ENCODE measurements around the gene NSD2.
"Not testable (repeated sequence)": the region's sequence is repeated elsewhere in the genome, so short reads cannot be mapped to it uniquely, and the experiment has no call there.

NSD2 gene

DNA sequence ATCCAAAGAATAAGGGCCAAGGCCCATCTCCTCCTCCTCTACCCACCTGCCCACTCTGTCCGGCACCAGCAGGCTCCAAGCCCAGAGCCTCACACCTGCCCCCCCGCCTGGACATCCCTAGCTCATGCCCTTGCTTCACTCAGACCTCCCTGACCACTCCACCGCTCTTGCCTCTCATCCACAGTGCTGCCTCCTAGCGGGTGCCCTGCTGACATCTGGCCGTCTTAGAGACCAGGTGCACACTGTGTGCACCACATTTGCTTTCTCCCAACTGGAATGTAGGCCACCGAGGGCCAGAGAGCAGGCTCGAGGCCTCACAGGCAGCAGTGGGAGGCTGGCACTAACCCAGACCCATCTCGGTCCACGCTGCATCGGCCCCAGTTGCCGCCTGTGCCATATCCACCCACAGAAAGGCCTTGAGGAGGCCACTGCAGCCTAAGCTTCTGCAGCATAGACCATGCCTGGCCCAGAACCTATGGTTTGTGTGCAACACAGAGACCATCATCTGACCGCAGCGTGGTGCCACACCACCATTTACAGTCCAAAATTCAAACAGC is 28.8 kb upstream of the NSD2 start:
- no peak for DNase-seq

DNA sequence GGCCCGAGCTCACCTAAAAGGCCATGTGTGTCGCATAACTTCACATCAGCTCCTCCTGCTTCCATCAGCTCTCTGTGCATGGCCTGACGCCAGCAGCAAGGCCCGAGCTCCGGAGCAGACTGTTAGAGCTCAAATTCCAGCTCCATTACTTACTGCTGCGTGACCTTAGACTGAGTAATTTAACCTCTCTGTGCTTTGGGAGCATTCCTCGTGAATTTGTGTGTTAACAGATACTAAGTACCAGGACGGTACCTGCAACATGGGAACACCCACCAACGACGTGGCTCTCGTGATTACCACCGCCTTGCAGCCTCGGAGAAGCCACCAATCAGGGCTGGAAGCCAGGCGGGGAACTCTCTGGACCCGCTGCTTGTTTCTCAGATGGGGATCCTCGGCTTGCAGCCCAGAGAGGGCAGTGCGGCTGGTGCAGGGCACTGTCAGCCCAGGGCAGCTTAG is 28.2 kb upstream of the NSD2 start:
- DNase-seq = no peak

DNA sequence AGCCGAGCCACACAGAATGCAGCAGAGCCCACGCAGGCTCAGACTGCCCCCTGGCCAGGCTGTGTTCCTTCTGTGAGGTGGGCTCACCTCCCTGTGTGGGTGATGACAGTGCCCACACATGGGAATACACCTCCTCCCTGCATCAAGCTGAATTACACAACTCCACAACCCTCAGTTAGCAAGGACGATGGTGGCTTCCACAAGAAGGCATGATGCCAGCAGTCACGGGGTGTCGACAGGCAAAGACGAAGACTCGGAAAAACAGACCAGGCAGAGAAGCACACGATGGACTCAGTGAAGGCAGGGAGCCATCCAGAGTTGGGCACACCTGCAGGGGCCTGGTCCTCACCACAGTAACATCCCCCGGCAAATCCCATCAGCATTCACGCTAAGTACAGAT is 27.3 kb upstream of the NSD2 start:
- DNase-seq = no peak

DNA sequence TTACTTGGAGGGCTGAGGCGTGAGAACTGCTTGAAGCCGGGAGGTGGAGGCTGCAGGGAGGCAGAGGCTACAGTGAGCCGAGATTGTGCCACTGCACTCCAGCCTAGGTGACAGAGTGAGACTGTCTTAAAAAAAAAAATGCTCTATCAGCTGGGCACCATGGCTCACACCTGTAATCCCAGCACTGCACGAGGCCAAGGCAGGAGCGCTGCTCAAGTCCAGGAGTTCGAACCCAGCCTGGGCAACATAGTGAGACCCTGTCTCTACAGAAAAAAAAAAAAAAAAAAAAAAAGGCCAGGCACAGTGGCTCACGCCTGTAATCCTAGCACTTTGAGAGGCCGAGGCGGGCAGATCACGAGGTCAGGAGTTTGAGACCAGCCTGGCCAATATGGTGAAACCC is 26.6 kb upstream of the NSD2 start:
- DNase-seq = not testable (repeated sequence)

DNA sequence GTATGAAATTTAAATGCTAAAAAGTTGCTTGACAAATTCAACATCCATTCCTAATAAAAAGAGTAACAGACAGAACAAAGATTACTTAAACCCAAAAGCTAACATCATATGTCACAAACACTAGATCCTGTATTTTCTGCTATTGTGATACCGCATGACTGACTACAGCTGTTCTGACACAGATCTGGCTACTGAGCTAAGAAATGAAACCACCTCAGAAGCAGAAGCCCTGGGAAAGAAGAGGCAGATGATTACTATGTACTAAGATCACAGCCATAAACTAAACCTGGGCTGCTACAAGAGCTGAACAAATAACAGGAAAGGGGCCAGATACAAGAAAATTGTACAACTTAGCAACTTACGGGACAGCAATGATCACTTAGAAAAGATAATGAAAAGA is 24.6 kb upstream of the NSD2 start:
- no peak for DNase-seq

DNA sequence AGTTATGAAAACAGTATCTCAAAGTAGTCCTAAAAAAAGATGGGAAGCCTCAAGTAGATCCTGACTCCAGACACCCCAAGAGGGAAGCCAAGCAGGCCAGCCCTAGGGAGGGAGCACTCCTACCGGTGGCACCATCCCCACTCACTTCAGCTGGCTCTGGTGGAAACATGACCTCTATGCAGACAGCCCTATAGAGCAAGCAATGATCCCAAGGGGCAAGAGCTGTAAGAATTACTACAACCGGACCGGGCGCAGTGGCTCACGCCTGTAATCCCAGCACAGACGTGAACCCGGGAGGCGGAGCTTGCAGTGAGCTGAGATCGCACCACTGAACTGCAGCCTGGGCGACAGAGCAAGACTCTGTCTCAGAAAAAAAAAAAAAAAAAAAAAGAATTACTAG is 20.9 kb upstream of the NSD2 start:
- DNase-seq = no peak

DNA sequence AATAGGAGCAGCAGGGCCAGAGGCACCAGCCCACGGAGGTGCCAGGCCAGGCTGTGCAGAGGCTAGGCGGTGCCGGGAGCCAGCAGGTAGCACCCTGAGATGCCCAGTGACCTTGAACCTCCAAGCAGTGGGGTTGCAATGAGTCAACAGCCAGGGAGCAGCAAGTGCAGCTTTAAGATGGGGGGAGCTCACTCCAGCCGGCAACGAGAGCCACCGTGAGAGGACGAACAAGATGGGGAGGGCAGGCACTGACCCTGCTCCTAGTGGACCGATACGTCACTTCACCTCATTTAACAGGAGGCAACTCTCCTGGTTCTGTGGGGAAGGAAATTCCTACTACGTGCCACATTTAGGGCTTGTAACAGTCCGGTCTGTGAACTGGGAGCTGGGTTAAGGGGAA is 20.0 kb upstream of the NSD2 start:
- DNase-seq = no peak

DNA sequence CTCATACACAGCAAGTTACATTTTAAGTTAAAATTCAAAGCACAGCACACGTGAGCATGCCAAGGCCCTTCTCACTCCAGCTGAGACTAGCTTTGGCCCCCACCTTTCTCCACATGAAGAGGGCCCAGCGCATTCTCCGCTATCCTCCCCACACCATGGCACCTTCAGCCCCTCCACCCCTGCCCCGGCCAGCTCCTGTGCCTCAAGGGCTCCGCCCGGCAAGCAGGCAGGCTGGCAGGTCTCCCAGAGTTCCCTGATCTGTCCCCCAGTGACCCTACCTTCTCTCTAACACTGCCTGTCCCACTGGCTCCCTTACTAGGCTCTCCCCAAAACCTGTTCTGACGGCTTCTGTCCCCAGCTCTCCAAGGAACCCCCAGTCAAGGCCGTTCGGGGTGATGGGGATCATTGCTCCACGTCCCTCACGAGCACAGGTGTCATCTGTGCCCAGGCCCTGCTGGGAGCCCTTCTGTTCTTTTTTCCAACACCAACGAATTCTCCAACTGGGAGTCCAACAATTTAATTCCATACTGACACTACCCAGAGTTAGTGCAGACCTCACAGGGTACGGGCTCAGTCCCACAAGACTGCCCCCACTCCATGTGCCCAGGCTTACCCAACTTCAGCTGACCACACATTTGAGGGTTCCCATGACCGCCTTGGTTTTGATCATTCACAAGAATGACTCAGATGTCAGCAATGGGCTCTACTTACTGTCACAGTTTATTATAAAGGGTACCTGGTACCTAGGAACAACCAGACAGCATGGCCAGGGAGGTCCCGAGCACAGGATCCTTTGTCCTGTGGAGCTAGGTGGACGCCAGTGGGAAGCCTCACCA is 19.4 kb upstream of the NSD2 start:
- DNase-seq = no peak

DNA sequence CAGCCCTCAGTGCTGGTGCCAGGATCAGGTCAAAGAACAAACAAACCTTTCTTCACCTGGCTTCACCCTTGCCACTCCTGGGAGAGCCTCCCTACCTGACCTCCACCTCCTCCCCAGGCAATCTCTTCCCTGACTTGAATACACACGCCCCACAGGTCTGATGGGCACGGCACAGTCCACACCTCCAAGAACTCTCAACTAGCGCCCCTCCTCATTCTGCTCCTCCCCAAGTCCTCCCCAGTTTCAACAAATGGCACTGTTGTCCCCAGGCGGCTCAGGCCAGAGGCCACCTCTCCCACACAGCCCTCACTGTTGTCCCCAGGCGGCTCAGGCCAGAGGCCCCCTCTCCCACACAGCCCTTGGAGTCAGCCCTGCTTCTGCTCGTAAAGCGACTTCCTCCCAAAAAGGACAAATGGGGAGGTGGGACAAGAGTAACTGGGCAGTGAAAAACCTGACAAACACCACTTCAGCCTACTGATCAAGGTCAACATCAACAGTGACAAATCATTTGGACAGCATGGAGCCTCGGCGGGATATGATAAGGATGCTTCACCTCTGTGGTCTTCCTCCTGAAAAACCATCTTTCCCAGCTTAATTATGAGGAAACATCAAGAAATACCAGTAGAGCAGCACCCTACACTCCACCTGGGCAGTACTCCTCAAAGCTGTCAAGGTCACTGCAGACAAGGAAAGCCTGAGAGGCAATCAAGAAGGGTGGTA is 18.1 kb upstream of the NSD2 start:
- no peak for DNase-seq

DNA sequence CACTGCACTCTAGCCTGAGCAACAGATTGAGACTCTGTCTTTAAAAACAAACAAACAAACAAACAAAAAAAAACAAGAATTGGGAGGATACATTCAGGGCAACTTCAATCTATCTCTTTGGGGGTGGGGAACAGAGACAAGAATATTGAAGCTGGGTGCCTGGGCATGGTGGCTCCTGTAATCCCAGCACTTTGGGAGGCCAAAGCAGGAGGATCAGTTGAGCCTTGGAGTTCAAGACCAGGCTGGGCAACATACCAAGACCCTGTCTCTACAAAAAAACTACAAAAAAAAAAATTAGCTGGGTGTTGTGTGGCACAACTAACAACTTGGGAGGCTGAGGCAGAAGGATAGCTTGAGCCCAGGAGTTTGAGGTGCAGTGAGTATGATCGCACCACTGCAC is 16.4 kb upstream of the NSD2 start:
- DNase-seq = no peak

DNA sequence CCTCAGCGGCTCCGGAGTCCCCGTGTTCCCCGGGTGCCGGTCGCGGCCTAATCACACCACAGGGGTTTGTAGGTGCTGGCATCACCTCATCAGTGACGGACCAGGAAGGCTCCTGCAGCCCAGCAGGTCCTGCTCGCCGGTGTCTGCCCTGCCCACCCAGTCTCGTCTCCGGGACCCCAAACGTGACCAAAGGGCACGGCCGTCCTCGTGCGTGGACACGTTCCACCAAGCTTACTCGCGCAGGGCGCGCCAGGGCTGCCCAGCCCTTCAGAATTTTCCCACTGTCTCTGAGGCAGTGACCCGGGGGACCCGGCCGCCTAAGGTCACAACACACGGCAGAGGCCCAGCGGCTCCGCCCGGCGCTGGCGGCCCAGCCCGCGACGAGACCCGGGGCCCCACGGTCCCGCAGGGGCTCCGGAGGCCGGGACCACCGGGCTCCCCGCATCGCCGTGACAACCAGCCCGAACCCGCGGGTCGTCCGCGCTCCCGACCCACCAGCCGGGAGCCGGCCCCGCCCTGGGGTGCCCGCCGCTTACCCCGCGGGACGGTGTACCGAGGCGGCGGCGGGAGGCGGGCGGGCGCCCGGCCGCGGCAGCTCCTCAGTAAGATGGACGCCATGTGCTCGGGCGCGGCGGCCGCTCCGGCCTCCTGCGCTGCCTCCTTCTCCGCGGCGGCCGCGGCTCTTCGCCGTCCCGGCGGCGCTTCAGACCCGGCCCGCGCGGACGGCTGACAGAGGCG is 15.7 kb upstream of the NSD2 start:
- no peak for DNase-seq

DNA sequence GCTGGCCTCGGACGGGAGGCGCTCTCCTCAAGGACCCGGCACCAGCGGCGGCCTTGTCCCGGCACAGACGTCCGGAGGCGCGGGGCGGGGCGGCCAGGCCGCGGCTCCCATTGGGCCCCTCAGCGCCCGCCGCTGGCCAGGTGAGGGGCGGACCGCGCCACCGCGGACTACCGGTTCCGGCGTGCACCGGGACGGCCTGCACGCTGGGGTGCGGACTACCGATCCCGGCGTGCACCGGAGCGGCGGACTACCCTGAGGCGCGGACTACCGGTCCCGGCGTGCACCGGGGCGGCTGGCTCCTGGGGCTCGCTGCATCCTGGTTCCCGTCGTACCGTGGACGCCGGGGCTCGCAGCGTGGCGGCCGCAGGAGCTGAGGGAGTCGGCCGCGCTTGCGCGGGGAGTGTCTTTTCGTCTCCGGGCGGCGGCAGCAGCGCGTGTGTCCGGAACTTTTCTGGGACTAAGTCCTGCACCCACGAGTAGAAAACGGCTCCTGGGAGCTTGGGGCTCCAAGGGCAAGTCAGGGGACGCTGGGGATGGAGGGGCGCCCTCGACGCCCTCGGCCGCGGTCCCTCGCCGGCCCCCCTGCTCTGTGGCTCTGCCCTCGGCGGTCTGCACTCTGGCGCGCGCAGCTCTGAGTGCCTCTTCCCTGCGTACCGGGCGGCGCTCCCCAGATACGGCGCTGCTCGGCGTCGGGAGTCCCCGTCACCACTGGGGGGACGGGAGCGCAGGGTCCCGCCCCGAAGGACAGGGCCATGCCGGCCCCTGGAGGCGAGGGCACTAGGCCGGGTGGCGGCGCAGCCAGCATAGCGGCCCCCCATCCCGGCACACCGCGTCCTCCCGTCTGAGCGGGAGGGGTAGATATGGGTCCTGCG is 14.9 kb upstream of the NSD2 start, which contains the start of gene LETM1:
Gene LETM1, minus strand, starts transcription at position 86 of the 872 bp plus-strand sequence. CDS start 206 bp downstream, outside the sequence.
- DNase-seq = peak; percentile 93

DNA sequence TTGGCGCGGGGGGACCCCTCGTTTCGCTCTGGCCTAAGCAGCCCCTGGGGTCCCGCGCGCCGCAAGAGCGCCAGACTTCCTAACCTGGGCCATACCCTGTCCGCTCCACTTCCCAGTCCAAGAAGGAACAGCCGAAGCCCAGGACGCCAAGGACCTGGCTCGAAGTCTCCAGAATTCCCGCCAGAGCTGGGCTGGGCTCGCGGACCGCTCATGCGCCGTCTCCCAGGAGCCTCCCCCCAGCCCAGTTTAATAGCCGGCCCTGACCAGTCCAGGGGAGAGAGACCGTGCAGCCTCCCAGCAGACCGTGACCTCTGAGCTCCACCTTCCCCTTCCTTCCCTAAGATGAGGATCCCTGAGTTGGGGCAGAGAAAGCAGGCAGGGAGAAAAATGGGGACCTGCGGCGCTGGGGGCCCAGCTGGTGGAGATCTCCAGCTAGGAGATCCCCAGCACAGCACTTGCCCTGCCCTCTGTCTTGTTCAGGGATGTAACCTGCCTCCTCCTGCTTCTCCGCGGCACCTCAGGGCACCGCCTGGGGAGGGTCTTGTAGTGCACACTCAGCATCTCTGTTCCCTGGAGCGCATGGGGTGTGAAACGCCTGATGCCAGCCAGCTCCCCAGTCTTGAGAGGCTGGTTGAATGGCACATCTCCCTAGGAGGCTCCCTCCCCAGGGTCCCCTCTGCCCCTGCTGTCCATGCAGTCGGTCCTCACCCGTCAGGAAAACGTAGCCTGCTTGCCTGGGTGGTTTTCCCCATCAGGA is 14.1 kb upstream of the NSD2 start:
- no peak for DNase-seq

DNA sequence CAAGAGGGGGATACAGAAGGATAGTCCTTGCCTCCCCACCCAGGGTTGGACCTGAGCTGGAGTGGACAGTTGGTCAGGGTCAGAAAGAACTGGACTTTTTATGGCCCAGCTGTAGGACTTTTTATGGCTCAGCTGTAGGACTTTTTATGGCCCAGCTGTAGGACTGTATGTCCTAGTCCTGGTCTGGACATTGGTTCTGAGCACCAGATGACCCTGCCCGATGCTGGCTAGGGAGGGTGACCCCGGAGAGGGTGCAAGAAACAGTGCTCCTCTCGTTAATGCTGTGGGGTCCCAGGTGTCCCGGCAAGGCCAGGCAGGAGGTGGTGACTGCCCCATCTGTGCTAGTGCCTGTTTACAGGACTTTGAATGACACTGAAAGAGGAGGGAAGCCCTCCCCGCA is 13.3 kb upstream of the NSD2 start:
- DNase-seq = no peak

DNA sequence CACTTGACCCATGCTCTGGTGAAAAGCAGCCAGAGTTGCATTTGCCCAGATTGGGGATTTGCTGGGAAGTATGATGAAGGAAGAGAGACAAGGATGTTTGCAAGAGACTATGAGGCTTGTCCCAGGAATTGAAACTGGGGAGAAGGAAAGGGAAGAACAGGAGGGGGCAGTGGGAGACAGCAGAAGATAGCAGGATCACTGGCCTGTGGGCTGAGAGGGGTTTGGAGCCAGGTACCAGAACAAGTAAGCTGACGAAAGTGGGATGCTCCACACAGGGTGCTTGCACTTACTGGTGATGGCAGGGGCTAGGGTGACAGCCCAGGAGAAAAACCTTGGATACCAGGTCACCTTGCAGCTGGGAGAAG is 11.8 kb upstream of the NSD2 start:
- DNase-seq = no peak

DNA sequence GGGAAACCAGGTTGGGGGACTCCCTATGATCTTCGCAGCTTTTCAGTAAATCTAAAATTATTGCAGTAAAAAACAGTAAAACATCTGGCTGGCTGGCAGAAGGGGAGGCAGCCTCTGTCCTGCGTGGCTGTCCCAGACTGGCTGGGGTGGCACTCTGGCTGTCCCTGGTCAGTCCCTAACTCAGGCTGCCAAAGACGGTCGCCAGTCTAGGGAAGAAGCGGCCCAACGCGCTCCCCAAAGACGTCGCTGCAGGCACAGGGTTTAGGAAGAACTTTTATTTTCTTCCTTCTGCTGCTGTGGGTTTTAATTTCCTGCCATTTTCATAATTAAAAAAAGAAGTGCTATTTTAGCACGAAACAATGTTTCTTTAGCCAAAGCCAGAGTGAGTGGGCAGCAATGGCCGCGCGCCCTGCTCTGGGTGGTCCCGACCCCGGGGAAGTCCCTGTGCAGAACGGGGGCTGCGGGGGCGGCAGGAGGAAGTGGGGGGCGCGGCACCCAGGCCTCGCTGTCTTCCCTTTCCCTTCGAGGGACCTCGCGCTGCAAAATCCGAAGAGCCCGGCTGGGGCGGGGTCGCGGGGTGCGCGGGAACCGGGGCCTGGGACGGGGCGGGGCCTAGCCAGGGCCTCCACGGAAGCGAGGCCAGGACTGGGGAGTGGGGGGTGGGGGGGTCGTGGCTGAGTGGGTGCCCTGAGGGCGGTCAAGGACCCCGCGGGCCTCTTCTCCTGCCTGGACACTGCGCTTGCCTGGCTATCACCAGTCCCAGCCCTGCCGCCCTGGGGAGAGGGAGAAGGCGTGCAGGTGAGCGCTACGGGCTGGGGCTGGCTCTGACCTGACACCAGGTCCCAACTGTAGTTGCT is 8.9 kb upstream of the NSD2 start:
- DNase-seq = no peak

DNA sequence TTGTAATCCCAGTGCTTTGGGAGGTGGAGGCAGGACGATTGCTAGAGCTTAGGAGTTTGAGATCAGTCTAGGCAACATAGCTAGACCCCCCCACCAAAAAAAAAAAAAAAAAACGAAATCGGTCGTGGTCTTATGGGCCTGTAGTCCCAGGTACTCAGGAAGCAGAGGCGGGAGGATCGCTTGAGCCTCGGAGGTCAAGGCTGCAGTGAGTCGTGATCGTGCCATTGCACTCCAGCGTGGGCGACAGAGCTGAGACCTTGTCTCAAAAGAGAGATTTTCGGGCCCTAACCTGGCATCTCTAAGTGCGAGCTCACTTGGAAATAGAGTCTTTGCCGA is 8.3 kb upstream of the NSD2 start:
- no peak for DNase-seq

DNA sequence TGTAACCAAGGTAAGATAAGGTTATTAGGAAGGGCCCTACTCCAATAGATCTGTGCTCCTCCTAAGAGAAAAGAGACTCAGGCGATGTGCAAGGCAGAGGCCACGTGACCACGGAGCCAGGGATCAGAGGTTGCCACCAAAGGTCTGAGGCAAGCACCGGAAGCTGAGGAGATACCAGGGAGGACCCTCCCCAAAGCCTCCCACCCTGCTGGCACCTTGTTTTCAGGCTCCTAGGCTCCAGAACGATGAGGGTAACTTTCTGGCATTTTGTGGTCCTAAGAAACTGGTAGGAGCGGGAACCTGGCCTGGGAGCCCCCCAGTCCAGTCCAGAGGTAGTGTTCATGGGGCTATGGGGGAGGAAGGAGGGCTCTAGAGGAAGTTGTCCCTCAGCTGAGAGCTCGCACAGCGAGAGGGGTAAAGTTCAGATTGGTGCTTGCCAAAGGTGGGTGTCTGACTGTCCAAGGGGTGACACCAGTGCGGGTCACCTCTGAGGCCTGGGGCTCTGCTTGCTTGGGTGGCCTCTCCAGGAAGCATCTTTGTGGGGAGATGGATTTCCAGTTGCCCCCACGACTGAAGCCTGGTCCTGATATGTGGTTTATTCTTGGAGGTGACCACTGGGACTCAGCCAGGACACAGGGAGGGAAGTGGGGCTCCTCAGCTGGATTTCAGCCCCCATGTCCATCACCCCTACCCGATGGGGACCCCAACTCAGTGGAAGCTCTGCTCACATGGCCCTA is 7.7 kb upstream of the NSD2 start:
- no peak for DNase-seq

DNA sequence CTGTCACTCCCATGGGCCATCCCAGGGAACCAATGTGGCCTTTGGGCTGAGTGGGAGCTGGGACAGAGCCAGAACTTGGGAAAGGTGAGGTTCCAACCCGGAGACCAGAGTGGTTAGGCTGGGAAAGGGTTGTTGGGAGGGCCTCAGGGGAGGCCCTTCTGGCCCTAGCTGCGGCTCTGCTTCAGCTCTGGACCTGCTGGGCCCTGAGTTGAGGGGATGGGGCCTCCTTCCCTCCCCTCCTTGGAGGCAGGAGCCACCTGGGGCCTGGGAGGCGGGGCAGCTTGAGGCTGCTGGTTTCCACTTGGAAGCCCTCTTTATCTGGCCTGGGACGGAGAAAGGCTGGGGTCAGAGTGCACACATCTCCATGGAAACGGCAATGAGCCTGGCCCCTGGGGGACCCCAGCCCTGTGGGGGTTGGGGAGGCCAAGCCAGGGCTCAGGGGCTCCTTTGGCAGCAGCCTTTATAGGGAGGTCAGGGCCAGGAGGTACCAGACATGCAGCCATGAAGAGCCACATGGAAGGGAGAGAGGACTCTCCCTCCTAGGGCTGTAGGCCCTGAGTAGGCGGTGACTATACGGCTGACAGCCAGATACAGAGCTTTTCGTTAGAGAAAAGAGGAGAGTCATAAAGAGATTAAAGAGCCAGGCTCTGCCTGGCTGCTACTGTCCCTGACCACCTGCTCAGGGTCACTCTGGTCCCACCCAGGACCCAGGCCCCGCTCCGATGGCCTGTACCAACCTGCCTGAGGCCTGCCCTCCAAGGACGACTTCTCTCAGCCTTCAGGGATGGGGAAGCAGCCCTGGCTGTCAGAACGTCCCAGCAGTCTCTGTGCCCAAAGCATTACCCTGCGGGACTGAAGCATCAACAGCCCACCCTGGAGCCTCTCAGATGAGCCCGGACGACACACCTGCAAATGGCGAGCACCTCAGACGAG is 6.9 kb upstream of the NSD2 start:
- no peak for DNase-seq

Data from NCI-H2029 (cell line).